C4-2B (cell line): ENCODE measurements around the gene SPRY1.

Source experiments
- H3K27ac ChIP-seq: fragments of 450-650 bp; 2 replicates; pipeline ENCODE4 v1.5.1; 2017
- ZFX ChIP-seq: fragments of 450-650 bp; IDR thresholded peaks from 2 replicates; pipeline ENCODE4 v1.6.1; 2017
- TF ChIP-seq, protein P1 (sequence below): fragments of 450-650 bp; conservative IDR thresholded peaks from 2 replicates; pipeline ENCODE4 v1.5.1; 2017; ENCODE audit warnings: mild to moderate bottlenecking

Gene SPRY1

GRCh38 chr4:123449780-123450179 lies 53.2 kb downstream of the SPRY1 start:
- H3K27ac ChIP-seq: no peak overlapping the region
- no peak for TF ChIP-seq ZFX
- TF ChIP-seq, protein P1, sequence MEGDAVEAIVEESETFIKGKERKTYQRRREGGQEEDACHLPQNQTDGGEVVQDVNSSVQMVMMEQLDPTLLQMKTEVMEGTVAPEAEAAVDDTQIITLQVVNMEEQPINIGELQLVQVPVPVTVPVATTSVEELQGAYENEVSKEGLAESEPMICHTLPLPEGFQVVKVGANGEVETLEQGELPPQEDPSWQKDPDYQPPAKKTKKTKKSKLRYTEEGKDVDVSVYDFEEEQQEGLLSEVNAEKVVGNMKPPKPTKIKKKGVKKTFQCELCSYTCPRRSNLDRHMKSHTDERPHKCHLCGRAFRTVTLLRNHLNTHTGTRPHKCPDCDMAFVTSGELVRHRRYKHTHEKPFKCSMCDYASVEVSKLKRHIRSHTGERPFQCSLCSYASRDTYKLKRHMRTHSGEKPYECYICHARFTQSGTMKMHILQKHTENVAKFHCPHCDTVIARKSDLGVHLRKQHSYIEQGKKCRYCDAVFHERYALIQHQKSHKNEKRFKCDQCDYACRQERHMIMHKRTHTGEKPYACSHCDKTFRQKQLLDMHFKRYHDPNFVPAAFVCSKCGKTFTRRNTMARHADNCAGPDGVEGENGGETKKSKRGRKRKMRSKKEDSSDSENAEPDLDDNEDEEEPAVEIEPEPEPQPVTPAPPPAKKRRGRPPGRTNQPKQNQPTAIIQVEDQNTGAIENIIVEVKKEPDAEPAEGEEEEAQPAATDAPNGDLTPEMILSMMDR: no peak

DNA sequence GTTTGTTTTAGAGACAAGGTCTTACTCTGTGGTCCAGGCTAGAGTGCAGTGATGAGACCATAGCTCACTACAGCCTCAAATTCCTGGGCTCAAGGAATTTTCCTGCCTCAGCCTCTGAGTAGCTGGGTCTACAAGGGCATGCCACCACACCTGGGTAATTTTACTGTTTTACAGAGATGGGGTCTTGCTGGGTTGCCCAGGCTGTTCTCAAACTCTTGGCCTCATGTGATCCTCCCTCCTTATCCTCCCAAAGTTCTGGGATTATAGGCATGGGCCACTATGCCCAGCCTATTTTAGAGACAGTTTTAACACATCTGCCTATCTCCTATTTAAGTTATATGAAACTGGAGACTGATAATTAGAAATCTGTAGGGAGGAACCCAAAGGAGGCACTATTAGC lies 53.8 kb downstream of the SPRY1 start:
- TF ChIP-seq, protein P1: no peak
- TF ChIP-seq ZFX: no peak
- H3K27ac ChIP-seq: no peak overlapping the region

DNA sequence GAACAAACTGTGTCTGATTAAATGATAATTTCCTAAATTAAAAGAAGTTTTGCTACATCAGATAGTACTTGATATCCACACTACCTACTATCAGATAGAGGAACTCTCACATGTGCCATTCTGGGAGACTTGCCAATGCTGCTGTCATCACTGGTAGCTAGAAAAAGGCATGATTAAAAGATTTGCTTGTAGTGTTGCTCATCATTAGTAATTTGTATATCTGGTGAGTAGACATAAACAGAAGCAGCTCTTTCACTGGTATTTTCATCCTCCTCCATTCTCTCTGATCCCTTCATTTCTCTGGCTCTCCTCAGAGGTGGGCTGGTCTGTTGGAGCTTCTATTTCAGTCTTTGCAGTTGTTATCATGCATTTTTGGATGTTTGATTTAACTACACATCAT lies 56.0 kb downstream of the SPRY1 start:
- no peak for TF ChIP-seq ZFX
- TF ChIP-seq, protein P1: no peak
- H3K27ac ChIP-seq: no peak overlapping the region

DNA sequence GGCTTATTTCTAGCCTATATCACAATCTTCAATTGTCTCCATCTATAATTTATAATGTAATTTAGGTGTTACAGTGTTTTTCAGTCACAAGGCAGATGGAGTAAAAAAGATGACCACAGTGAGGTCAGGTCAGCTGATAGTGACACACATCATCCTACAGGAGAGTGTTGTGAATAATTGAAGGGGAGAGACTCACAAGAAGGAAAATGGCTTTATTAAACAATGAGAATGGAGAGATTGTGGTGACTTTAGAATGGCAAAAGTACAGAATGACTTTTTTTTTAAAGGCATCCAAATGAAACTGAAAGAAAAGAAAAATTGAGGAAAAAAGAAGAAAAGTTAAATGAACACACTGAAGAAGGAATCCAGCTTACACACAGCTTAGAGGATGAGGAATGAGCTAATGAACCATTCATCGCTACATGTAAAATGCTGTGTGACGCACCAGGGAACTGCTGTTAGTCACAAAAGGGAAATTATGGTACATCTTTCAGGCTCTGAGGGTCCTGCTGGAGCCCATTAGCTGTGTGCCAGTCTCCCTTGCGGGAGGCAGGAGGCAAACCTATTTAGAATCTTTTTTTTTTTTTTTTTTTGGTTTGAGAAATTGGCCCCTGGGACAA lies 56.6 kb downstream of the SPRY1 start:
- H3K27ac ChIP-seq: no peak overlapping the region
- no peak for TF ChIP-seq ZFX
- TF ChIP-seq, protein P1: no peak
